Activated CD8-positive, alpha-beta memory T cell treated with anti-CD3 and anti-CD28 coated beads, Interleukin-2, amount 50 U/mL, for 1 hour (primary cell): ENCODE measurements around the gene MIX23.
A peak's percentile ranks its signal among the peaks of the same experiment; 100 is the strongest.

ENCODE experiments used
- DNase-seq: peaks from one replicate; pipeline ENCODE4 v3.0.0-alpha.2; 2020; ENCODE audit errors: extremely low read depth

MIX23 gene

DNA sequence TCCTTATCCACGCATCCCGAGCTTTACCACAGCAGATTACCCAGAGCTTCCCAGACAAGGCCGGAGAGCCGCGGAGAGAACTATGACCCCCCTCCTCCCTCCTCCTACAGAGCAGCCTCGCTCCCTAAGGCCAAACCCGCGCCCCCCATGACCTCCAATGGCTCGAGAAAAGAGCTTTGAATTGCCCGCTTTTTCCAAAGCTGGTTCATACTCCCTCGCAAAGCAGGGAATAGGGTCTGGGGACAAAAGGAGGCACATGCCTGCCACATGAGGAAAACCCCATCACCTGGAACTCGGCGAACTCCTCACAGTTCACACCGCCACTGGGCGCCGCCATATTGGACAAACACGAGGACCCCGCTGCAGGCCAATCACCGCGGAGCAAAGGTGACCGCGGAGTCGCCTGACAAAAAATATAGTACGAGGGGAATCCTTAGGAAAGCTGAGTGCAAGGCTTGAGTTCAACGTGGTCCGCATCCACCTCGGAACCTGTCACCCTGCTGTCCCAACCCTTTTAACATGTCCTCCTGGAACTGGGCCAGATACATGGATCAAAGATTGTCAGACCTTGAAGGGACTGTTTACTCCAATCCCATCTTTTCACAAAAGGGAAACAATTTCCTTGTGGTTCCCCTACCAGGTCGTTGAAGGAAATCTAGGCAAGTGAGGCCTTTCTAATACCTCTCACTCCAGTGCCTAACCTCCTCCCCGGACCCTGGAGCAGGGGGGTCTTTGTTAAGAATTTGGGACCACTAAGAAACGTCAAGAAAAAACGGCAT is at the start of gene MIX23:
Gene MIX23 (minus strand): TSS at position 344 of the 779 bp plus-strand sequence. CDS start 7 bp downstream, at position 337.
- DNase-seq, result peak; percentile 64

DNA sequence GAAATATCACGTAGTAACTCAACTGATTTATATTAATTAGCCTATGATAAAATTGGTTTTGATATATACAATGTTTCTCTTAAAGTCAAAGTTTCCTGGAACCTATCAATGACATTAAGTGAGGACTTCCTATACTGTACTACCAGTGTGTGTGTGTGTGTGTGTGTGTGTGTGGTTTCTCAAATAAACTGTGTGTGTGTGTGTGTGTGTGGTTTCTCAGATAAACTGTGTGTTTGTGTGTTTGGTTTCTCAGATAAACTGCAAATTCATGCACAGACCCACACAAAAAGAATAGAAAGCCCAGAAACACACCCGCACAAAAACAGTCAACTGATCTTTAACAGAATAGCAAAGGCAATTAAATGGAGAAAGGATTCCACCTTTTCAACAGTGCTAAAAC is 47.3 kb upstream of the MIX23 start:
- DNase-seq, result no peak

DNA sequence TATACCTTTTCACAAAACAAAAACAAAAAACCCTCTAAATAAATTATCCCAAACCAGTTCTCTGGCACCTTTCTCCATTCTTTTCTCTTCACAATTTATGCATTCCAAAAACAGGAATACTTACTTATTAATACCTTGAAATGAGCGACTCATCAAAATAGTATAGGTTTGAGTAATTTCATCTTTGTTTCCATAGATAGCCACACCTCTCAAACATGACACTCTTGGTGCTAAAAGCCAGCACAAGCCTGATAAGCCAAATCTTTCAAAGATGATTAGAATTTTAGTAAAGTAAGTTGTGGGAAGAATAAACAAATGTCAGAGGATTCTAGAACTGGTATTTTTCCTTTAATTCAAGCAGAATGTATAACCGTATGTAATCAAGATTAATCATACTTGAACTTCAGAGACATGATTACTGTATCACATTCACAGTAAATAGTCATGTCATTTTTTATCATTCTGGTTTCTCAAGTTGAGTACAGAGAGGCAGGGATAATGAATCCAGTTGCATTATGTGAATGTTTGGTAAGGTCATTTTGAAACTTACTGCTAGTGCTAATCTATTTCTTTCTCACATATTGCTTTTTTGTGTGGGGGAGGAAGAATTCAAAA is 44.9 kb upstream of the MIX23 start:
- DNase-seq, result no peak

DNA sequence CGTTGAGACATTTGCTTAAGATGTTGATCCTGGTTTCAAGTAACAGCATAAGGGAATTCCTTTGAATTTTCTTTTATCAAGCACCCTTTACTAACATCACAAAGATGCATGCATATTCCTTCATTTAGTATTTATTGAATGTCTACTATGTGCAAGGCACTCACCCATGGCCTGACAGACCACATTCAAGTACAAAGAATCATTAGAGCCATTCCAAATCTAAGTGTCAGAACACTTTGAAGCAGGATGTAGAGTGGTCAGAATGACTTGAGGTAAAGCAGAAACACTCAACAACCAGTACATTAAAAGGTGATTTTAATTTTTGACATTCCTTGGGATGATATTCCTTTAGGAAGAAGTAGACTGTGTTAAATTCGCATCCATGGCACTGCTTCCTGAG is 38.8 kb upstream of the MIX23 start:
- no peak for DNase-seq

DNA sequence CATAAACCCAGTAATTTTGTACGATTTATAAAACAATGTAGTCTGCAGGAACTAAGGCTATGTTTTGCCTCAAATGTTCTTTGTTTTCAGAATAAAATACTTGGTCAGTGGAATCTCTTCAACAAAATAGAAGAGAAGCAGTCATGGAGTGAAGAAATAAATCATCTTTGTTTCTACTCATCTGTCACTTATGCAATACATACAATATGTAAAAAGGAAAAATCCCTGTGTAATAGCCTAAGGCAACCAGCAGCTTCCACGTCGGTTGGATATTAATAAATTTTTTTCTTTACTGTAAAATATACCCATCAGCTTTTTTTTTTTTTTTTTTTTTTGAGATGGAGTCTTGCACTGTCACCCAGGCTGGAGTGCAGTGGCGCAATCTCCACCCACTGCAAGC is 38.1 kb upstream of the MIX23 start:
- no peak for DNase-seq

DNA sequence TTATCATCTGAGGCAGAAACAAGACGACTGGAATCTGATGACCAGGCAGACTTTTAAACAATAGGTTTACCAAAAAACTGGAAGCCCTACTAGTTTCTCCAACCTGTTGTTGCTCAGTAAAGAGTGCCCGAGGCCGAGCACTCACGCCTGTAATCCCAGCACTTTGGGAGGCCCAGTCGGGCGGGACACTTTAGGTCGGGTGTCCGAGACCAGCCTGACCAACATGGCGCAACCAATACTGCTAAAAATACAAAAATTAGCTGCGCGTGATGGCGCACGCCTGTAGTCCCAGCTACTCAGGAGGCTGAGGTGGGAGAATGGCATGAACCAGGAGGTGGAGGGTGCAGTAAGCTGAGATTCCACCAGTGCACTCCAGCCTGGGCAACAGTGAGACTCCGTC is 33.9 kb upstream of the MIX23 start:
- no peak for DNase-seq

DNA sequence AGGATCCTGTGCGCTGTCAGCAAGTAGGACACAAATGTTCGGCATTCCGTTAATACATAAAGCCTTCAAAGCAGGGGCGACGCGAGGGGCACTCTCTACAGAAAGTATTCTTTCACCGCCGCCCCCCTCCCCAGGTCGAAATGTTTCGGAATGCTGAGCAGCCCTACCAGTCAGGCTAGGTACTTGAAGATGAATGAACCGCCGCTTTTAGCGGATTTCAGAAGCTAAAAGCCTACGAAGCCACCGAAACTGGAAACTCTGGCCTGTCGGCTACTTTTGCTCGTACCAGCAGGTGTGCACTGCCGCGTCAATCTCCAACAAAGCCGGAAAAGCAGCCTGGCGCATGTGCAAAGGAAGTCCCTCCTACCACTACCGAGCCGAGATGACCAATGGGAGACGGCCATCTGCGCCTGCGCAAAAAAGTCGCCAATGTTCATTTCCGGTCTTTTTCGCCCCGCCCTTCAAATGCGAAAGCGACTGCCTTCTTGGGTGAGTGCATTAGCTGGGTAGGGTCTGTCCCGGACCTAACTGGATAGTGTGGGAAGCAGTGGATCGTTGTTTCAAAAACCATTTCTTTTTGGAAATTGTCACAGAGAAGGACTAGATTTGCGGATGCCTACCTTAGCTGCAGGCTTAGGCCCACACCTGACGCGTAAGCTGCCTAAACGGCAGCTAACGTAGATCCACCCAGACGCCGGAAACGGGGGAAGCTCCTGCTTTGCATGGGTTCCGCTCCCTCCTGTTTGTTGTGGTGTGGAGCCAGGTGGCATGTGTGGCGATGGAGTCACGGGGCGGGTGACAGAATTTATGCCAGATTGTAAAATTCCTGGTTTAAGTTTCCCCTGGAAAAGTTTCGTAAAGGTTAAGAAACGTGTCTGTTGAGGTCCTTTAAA is 33.0 kb upstream of the MIX23 start, which contains the start of gene WDR5B:
Gene WDR5B (minus strand): TSS at position 301 of the 893 bp plus-strand sequence. CDS start 534 bp downstream, outside the sequence.
- peak; percentile 98 for DNase-seq

DNA sequence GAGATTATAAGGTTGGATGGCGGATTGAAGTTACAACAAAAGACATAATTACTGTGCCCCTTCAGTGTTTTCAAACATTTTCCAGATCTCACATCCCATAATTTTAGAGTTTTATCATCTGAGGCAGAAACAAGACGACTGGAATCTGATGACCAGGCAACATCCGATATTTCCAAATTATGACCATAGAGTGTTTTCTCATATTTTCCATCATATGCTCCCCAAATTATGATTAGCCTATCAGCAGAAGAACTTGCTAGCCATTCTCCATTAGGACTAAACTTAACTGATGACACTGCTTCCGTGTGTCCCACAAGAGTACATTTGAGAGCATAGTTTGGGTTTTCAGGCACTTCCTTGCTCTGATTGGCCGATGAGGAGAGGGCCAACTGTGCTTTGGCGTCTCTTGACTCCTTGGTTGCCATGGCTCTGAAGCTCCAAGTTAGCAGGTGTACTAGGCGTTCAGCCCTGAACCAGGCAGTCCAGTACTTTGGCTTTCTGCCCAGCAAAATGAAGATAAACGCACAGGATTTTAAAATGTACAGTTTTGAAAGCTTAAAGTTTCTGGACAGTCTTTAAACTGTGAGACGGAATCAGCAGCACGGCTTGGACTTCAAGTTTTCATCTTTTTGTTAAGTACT is 32.2 kb upstream of the MIX23 start:
- no peak for DNase-seq

DNA sequence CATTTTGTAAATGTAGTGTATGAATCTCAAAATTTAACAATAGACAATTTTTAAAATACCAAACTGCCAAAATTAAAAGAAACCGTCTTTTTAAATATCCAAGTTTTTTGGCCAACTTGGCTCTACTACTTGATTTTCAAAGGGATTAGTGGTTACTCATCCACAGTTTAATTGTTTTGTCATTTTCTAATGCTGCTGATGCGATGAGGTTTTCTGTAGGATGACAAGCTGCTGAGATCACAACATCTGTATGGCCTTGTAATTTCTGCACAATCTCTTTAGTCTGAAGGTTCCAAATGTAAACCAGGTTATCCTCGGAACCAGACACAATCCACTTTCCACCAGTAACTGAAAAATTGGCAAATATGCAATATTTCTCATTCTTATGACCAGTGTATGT is 31.4 kb upstream of the MIX23 start:
- DNase-seq, result no peak

DNA sequence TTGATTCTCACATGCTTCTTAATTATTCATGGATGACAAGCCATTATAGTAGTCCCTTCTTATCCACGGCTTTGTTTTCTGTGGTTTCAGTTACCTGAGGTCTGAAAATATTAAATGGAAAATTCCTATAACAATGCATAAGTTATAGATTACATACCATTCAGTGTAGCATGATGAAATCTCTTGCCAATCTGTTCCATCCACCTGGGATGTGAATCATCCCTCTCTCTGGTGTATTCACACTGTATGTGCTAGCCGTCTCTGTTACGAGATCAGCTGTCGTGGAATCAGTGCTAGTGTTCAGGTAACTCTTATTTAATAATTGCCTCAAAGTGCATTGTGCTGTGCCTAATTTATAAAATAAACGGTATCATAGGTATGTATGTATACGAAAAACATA is 27.6 kb upstream of the MIX23 start:
- DNase-seq, result no peak

DNA sequence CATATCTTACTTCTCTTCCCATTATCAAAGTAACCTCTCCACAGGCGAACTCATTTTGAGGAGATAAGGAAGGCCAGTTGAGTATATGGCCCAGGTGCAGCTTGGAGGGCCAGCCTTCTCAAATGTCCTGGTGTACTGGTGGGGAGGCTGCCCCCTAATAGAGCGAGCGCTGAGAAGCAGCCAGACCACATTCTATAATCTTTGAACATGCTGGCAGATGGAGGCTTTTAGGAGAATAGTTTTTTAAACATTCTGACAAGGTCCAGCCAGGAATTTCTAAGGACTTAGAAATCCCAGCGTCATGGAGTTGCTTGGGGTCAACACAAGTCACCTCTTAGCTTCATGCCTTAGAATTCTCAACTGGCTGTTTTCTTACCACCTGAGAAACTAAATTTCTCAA is 27.1 kb upstream of the MIX23 start:
- DNase-seq, result no peak

DNA sequence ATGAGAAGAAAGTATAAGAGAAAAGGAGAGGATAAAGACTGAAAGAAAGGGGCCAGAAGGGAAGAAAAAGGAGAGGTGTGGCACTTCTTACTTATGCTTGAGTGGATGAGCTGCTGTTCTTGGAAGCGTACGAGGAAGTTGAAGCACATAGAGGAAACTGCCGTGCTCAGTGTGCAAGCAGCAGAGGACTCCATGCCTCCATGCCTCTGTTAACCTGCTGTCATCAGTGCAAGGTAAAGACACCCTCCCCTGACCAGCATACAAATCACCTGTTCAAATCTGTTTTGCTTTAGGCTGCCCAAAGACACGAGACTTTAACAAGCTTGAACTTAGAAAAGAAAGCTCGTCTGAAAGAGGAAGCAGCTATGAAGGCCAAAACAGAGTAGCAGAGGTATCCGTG is 26.4 kb upstream of the MIX23 start:
- no peak for DNase-seq

DNA sequence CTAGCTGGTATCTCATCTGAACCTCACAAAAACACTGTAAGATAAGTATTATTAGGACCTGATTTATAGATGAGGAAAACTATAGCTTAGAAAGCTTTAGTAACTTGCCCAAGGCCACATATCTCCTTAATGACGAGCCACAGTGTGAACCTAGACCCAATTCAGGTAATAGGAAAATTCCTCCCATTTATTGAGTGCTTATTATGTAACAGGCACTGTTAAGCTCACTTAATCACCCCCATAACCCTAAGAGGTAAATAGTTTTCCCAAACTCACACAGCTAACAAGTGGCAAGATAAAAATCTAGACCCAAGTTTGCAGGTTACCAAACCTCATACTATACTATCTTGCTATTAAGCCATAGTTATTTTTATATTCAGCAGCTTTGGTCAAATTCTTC is 24.9 kb upstream of the MIX23 start:
- no peak for DNase-seq

DNA sequence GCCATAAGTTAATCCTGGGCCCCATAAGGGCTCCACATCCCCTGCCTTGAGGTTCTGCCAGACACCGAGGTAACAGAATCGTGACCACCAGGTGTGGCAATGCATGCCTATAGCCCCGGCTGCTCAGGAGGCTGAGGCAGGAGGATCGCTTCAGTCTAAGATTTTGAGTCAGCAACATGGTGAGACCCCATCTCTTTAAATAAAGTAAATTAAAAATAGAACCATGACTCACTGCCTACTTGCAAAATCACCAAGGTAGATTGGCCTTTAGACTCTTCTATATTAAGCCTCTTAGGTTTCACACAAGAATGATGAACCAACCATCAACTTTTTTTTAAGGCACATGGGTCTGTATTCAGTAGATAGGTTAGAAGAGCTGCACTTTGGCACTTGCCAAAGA is 23.2 kb upstream of the MIX23 start:
- no peak for DNase-seq

DNA sequence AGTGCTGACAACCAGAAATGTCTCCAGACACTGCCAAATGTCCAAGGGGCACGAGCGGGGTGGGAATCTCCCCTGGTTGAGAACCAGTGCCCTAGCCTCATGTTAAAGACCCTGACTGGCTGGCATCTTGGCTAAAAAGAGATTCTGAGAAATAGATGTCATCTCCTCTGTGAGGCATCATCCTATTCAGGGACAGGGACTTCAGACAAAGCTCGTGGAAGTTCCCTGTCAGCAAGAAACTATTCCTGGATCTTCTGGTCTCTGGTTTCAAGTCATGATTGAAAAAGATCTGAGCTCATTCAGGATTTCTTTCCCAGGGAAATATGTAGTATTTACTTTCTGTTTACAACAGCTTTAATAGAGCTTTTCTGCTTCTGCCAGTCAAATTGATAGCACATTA is 22.0 kb upstream of the MIX23 start:
- no peak for DNase-seq

DNA sequence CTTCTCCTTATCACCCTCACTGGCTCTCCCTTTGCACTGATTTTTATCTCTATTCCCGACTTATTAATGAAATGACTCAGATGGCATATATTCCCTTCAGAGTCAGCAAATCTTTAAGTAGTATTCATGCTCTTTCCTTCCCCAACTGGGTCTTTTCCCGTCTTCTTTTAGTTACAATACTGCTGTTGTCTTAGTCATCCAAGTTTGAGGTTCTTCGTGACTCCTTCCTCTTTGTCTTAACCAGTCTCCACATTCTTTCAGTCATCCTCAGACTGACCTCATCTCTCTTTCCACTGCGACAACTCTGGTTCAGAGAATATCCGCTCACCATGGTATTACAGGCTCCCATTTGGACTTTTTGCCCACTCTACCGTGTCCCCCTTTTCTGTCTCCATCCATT is 20.5 kb upstream of the MIX23 start:
- DNase-seq, result no peak

DNA sequence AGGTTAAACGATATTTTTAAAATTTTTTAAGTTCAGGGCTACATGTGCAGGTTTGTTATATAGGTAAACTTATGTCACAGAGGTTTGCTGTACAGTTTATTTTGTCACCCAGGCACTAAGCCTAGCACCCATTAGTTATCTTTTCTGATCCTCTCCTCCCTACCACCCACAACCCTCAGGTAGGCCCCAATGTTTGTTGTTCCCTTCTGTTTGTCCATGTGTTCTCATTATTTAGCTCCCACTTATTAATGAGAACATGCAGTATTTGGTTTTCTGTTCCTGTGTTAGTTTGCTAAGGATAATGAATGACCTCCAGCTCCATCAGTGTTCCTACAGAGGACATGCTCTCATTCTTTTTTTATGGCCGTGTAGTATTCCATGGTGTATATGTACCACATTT is 15.9 kb upstream of the MIX23 start:
- DNase-seq, result no peak

DNA sequence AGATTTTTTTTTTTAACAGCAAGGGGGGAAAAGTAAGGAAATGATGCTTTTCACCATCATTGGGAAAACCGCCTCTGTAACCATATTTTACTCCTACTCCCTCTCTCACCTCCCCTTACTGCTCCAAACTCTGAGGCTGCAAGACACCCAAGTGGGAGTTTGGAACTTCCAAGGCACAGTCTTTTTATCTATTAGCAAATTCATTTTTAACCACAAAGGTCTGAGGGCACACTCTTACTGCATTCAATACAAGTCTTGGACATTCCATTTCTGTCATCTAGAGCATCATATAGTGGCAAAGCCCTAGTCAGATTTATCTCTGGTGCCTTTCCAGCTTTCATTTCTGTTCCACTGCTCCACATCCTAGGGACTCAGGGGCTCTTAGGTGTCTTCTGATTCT is 14.2 kb upstream of the MIX23 start:
- DNase-seq, result no peak

DNA sequence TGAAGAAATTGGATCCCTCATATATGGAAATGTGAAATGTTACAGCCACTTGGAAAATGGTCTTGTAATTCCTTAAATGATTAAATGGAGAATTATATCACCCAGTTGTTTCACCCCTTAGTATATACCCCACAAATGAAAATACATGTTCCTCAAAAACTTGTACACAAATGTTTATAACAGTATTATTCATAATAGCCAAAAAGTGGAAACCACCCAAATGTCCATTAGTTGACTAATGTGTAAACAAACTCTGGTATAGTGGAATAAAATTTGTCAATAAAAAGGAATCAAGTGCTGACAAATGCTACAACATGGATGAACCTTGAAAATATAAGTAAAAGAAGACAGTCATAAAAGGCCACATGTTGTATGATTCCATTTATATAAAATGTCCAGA is 13.5 kb upstream of the MIX23 start:
- DNase-seq, result no peak

DNA sequence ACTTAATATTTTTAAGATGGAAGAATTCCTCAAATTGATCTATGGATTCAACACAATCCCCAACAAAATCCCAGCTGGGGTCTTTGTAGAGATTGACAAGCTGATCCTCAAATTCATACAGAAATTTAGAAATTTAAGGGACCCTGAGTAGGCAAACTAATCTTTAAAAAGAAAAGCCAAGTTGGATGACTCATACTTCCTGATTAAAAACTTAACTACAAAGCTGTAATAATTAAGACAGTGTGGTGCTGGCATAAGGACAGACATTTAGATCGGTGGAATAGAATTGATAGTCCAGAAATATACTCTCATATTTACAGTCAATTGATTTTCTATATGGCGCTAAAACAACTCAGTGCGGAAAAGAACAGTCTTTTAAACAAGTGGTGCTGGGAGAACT is 12.6 kb upstream of the MIX23 start:
- DNase-seq, result no peak

DNA sequence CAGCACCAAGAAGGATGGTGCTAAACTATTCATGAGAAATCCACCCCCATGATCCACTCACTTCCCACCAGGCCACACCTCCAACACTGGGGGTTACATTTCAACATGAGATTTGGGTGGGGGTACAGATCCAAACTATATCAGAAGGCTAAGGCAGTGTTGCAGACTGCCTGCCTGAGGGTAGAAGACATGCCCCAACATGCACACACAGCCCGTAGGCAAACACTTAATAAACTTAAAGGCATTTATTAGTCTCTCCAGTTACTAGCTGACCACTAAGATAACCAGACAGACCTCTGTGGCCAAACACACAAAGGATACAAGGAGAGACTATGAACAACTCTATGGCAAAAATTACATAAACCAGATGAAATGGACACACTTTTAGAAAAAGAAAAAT is 11.1 kb upstream of the MIX23 start:
- no peak for DNase-seq
